Panc1 (cell line): Measurements from ENCODE around the gene GALC. TPM values are rescaled to one million over a fixed set of nuclear protein-coding genes. Genes with fewer than 3 reads are reported as not detected.

Source experiments
- ATAC-seq: fragments of 200-7000 bp; cut with Tn5 transposase; 2 replicates; pipeline ENCODE4 v1.9.1; 2020; ENCODE audit warnings: mild to moderate bottlenecking, moderate library complexity
- BruUV-seq: library from RNA; stranded (reverse); fragments of 400-500 nt; replicated peaks from 2 replicates; lab custom pipeline; 2021; lab: Mats Ljungman, UMichigan
- CTCF ChIA-PET: fragments of 300-600 bp; sonication (Branson Sonifier 250); formaldehyde crosslinking; loops from one replicate; lab custom pipeline; 2022; ENCODE audit warnings: antibody characterized with exemption; lab: Charles Lee
- POLR2A ChIA-PET: fragments of 300-600 bp; sonication (Branson Sonifier 250); formaldehyde crosslinking; loops from one replicate; lab custom pipeline; 2022; ENCODE audit warnings: antibody characterized with exemption; lab: Charles Lee
- DNase-seq: peaks from one replicate; pipeline ENCODE4 v3.0.0-alpha.2; 2010; ENCODE audit warnings: low read depth, low spot score
- H3K27ac ChIP-seq: 2 replicates; pipeline ENCODE4 v1.5.1; 2011; ENCODE audit warnings: mild to moderate bottlenecking, low read length, inconsistent platforms
- H3K27me3 ChIP-seq: fragments of 200-500 bp; sonication (Bioruptor generic); 2 replicates; pipeline ENCODE4 v1.6.0; 2014; ENCODE audit warnings: low read length, inconsistent platforms; ENCODE audit not compliant: control insufficient read depth, insufficient read depth
- H3K36me3 ChIP-seq: fragments of 200-500 bp; sonication (Bioruptor generic); 2 replicates; pipeline ENCODE4 v1.5.1; 2014; ENCODE audit warnings: inconsistent platforms, mild to moderate bottlenecking, low read length, moderate library complexity; ENCODE audit not compliant: control insufficient read depth, insufficient read depth
- H3K4me1 ChIP-seq: 2 replicates; pipeline ENCODE4 v1.5.1; 2011; ENCODE audit warnings: inconsistent platforms, mild to moderate bottlenecking, low read length, moderate library complexity; ENCODE audit not compliant: control insufficient read depth, insufficient read depth
- H3K4me3 ChIP-seq, 2 experiments: 2 replicates each; pipeline ENCODE4 v1.5.1; 2011 to 2012; ENCODE audit warnings: low read depth in 2 of 2, low read length in 2 of 2, mild to moderate bottlenecking in 2 of 2, inconsistent platforms in 1 of 2, moderate library complexity in 1 of 2
- H3K9me3 ChIP-seq: fragments of 200-500 bp; sonication (Bioruptor generic); 2 replicates; pipeline ENCODE4 v1.5.1; 2014; ENCODE audit warnings: low read depth, mild to moderate bottlenecking, inconsistent platforms, low read length, moderate library complexity; ENCODE audit not compliant: control insufficient read depth, insufficient read depth
- CTCF ChIP-seq: fragments of 450-650 bp; IDR thresholded peaks from 2 replicates; pipeline ENCODE4 v1.5.1; 2017; ENCODE audit warnings: mild to moderate bottlenecking
- POLR2AphosphoS5 ChIP-seq: IDR thresholded peaks from 2 replicates; pipeline ENCODE4 v1.6.1; 2012; ENCODE audit warnings: mild to moderate bottlenecking, low read depth, low read length, moderate library complexity
- REST ChIP-seq, 2 experiments: IDR thresholded peaks; 2 replicates each; pipeline ENCODE4 v1.6.1; 2011 to 2012; ENCODE audit warnings: low read depth in 2 of 2, control low read depth in 1 of 2, low read length in 1 of 2, mild to moderate bottlenecking in 1 of 2, moderate library complexity in 1 of 2; ENCODE audit not compliant: insufficient read depth in 1 of 2
- SIN3A ChIP-seq: IDR thresholded peaks from 2 replicates; pipeline ENCODE4 v1.6.1; 2012; ENCODE audit warnings: low read depth, mild to moderate bottlenecking, low read length, moderate library complexity, borderline replicate concordance; ENCODE audit not compliant: insufficient read depth
- TCF7L2 ChIP-seq: IDR thresholded peaks from 2 replicates; pipeline ENCODE4 v1.6.1; 2011; ENCODE audit warnings: mild to moderate bottlenecking, low read depth, low read length, inconsistent platforms
- in situ Hi-C: cut with HindIII; loops from 2 replicates; pipeline ENCODE4 v1.10.0; 2016; ENCODE audit warnings: low sequenced_read_pairs, low pct_unique_long_range_greater_than_20kb
- intact Hi-C: fragments of 100-400 bp; cut with micrococcal nuclease; formaldehyde crosslinking; loops from one replicate; pipeline ENCODE4 v1.10.0; 2022; ENCODE audit not compliant: unreplicated experiment
- total RNA-seq: library from RNA; stranded (reverse); gene quantifications from one replicate; pipeline ENCODE4 v1.2.1, GENCODE V29; 2021; ENCODE audit not compliant: unreplicated experiment

GALC gene
- total RNA-seq, 1 experiment from 2014 or later: 9.7 TPM

GRCh38 chr14:87996291-87996592, 3.3 kb upstream of the GALC start:
- no peak for DNase-seq
- Histone ChIP-seq H3K36me3 (no peaks in the 10 kb centered on the region), H3K27ac (no peak overlapping the region), H3K4me1 (peaks cover 3% of the 10 kb centered on the region; the same call in 1 of the 2 replicates), H3K9me3 (no peaks in the 10 kb centered on the region), H3K4me3 (no peak overlapping the region), H3K27me3 (no peaks in the 10 kb centered on the region)
- no TSS peak for BruUV-seq
- intact Hi-C loops (no loop called here), in situ Hi-C loops (no loop called here)
- no peak for TF ChIP-seq CTCF
- TF ChIP-seq POLR2AphosphoS5: no peak
- no peak for TF ChIP-seq REST (IDR thresholded peaks at IDR 0.05; ENCODE audit: insufficient read depth in 1 of 2, low read depth in 2 of 2, low read length in 1 of 2)
- TF ChIP-seq TCF7L2: no peak
- TF ChIP-seq SIN3A: no peak
- ATAC-seq: no peak
- POLR2A ChIA-PET: no interaction called here
- CTCF ChIA-PET: no interaction called here

- DNase-seq: no peak
- Histone ChIP-seq H3K4me1 (peaks cover 3% of the 10 kb centered on the region; the same call in 1 of the 2 replicates), H3K27me3 (no peaks in the 10 kb centered on the region), H3K4me3 (no peak overlapping the region), H3K27ac (no peak overlapping the region), H3K9me3 (no peaks in the 10 kb centered on the region), H3K36me3 (no peaks in the 10 kb centered on the region)
- ChIA-PET POLR2A (no interaction called here), CTCF (no interaction called here)
- in situ Hi-C loops (no loop called here), intact Hi-C loops (no loop called here)
- ATAC-seq: no peak
- TF ChIP-seq POLR2AphosphoS5 (no peak), REST (IDR thresholded peaks at IDR 0.05; ENCODE audit: insufficient read depth in 1 of 2, low read depth in 2 of 2, low read length in 1 of 2) (no peak), CTCF (no peak), SIN3A (no peak), TCF7L2 (no peak)
- no TSS peak for BruUV-seq
Observed at GRCh38 chr14:87995500-87996290, 2.7 kb upstream of the GALC start.
